SKM-1 treated with dmso at 0.1 percent for 144 hours (cell line): ENCODE measurements around the gene PRG3.
"Not testable (repeated sequence)": the region's sequence is repeated elsewhere in the genome, so short reads cannot be mapped to it uniquely, and the experiment has no call there.

Experiments used
- DNase-seq: peaks from one replicate; lab custom pipeline; 2025; ENCODE audit not compliant: unreplicated experiment; lab: John Stamatoyannopoulos, UW

PRG3 gene

GRCh38 chr11:57341250-57341808 lies 39.6 kb downstream of the PRG3 start:
- no peak for DNase-seq

GRCh38 chr11:57340039-57340615 lies 40.8 kb downstream of the PRG3 start:
- DNase-seq, result no peak

GRCh38 chr11:57339328-57339727 lies 41.6 kb downstream of the PRG3 start:
- DNase-seq, result no peak

DNA sequence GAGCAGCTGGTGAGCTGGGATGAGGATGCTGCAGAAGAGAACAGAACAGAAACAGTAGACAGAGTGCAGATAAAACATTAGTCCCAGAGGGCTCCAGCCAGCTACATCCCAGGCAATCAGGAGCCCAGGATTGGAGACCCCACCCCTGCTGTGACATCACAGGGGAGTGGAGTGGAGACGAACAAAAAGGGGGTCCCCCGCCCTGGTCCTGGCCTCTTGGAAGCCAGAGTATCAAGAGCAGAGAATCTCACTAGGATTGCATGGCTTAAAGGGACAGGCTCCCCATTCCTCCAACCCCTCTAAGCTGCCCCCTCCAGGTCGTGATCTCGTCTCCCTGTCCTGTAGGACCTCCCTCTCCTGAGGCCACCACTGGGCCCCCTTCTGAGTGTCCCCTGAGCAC lies 42.8 kb downstream of the PRG3 start, which contains the start of gene P2RX3:
Gene P2RX3, plus strand, starts transcription at position 211 of the 400 bp plus-strand sequence. CDS start 199 bp downstream, outside the sequence.
- no peak for DNase-seq

GRCh38 chr11:57336856-57337255 lies 44.1 kb downstream of the PRG3 start:
- not testable (repeated sequence) for DNase-seq

DNA sequence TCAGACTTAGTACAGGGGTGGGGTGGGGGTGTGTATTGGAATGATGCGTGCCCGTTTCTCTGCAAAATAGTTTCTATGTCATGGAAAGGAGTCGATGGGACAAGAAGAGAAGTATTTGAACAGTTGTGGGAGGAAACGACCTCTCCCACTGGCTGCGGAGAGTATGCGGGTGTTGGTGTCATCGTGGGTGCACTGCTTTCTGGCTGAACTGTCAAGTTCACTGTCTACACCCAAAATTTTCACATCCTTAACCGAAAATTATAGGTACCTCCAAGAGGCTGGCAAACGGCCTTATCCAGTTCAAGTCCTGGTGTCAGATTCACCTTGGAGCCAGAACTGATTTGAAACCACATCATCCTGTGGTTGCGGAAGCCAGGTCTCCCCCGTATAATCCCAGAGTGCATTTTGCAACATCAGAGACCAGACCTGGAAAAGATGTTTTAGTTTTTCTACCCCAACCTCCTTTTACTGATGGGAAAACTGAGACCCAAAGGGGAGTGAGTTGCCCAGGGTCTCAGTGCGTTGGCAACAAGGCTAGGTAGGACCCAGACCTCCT lies 44.8 kb downstream of the PRG3 start:
- no peak for DNase-seq

DNA sequence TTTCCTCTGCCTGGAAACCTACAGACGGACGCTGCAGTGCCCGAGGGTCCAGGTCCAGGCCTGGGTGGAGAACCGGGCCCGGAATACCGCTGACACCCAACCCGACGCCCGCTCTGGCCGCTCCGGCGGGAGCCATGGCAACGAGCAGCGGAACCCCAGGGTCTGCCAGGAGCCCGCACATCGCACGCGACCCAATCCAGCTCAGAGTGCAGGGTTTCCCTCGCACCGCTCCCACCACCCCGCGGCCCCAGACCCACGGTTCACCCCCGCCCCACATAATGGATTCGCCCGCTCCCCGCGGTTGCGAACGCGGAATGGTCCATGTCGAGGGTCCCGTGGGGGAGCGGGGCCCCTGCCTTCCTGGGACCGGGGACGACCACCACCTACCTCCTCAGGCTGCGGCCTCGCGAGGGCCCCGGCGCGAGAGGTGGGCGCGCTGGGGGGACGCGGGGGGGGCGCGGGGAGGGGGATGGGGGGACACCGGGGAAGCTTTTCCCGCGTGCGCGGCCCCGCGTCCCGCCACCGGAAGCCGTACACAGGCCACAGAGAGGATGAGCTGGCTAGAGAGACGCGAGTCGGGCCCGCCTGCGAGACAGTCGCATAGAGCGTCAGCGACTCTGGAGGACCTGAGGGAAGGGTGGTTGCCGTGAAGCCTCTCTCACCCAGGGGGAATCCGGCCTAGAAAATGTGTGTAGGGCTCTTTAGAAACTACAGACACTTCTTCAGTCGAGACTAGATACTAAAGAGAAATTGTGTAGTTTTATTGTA lies 45.4 kb downstream of the PRG3 start, which contains the start of gene SSRP1:
Gene SSRP1, minus strand, starts transcription at position 550 of the 768 bp plus-strand sequence. CDS start 771 bp downstream, outside the sequence.
- peak; percentile 83 for DNase-seq

DNA sequence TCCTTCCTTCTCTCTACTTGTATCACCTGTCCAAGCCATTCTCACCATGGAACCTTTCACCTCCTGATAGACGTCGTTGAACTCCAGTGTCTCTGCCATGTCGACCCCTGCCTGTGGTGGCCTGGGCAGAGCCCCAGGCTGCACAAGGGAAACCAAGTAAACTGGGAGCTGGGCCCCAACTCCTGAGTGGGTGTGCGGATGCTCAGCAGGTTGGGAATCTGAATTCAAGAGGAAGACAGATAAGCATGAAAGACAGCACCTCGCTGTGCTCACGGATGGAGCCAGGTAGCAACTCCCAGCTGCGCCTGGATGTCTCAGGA lies 46.0 kb downstream of the PRG3 start:
- no peak for DNase-seq

DNA sequence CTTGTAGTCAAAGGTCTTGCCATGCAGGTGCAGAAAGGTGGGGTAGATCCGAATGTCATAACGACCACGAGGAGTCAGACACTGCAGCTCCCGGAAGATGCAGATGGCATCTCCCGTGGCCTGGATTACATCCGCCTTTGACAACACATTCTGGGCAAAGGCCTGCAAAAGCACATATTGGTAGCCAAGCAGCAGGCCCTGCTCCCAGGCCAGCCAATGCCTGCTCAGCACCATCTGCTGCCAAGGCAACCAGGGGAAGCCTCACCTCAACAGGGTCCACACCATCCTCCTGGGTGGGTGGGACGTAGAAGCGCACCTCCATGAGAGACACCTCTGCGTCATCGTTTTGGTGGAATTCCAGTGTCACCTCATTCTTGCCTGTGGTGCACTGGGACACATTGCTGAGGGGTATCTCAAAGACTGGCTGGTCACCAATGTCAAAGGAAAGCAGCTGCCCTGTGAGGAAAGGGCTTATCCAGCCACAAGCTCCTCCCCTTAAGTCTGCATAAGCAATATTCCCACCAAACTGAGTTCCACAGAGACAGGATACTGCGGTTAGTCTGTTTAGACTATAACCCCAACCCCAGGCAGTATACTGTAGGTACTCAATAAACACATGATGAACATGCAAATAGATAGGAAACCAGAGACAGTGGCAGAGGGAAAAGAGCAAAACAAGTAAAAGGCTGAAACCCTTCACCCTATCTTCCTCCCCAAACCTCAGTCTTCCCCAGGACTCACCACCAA lies 48.1 kb downstream of the PRG3 start:
- no peak for DNase-seq

GRCh38 chr11:57331720-57332119 lies 49.2 kb downstream of the PRG3 start:
- DNase-seq, result no peak

- DNase-seq, result no peak
These were observed 50.9 kb downstream of the PRG3 start for GRCh38 chr11:57330029-57330428.

- DNase-seq, result no peak
These were observed 53.2 kb downstream of the PRG3 start for GRCh38 chr11:57327721-57328120.
